Motor neuron (in vitro differentiated cells): Measurements from ENCODE around the gene STIM2. TPM values are rescaled to one million over a fixed set of nuclear protein-coding genes. Genes with fewer than 3 reads are reported as not detected.

Source experiments
- ATAC-seq, 8 experiments: fragments of 200-7000 bp; cut with Tn5 transposase; replicated peaks in 6 of 8; 2 replicates each; pipeline ENCODE4 v1.8.0; 2021; ENCODE audit warnings: mild to moderate bottlenecking in 8 of 8, moderate library complexity in 8 of 8
- H3K27ac ChIP-seq, 2 donors: fragments of 250-450 bp; sonication (Bioruptor Pico); 2 replicates each; pipeline ENCODE4 v1.9.0; 2021; ENCODE audit warnings: antibody characterized with exemption in 2 of 2, mild to moderate bottlenecking in 2 of 2, moderate library complexity in 1 of 2
- H3K4me1 ChIP-seq, 2 donors: fragments of 250-450 bp; sonication (Bioruptor Pico); replicated peaks in 1 of 2; 2 replicates each; pipeline ENCODE4 v1.6.1; 2021; ENCODE audit warnings: antibody characterized with exemption in 2 of 2, mild to moderate bottlenecking in 2 of 2, moderate library complexity in 1 of 2
- H3K4me3 ChIP-seq, 5 donors: fragments of 250-450 bp; sonication (Bioruptor Pico); 2 replicates each; pipeline ENCODE4 v1.9.0; 2021; ENCODE audit warnings: antibody characterized with exemption in 5 of 5, mild to moderate bottlenecking in 5 of 5, moderate library complexity in 4 of 5
- WGBS, 10 experiments: fragments of 450-650 bp; shearing (Covaris generic); methylation state at CpG; one replicate each; pipeline ENCODE4 v1.0.0; 2022; 5-methylcytosine and 5-hydroxymethylcytosine counted together
- in situ Hi-C, 9 experiments: fragments of 400-800 bp; cut with MboI; loops; one replicate each; pipeline ENCODE4 v1.15.0; 2021; ENCODE audit warnings: low sequenced_read_pairs in 9 of 9, low pct_unique_long_range_greater_than_20kb in 2 of 9; ENCODE audit not compliant: unreplicated experiment in 9 of 9
- total RNA-seq, 8 experiments: library from RNA; unstranded; fragments of 300-600 nt; gene quantifications; 2 replicates each; pipeline versions ENCODE4 v1.2.3 to v1.2.4, GENCODE V29; 2022

STIM2 gene
- total RNA-seq, 8 experiments from 2014 or later = 17.6 to 36.8 (median 28.2) TPM

- in situ Hi-C loops = loop anchor here in 2 of 9 experiments (25.0 kb wide), 1 partner anchor 257 kb away; no protein-coding TSS in a partner anchor
- Histone ChIP-seq H3K4me3 (no peak overlapping the region), H3K4me1 (peaks cover 12% of the 10 kb centered on the region in 2 donors), H3K27ac (no peak overlapping the region)
- no peak for ATAC-seq
- WGBS, 10 experiments = 0 to 100% (median 60%) methylated on average over 1 to 3 of the region's 3 CpGs; no CpG with 5 or more reads in 4 of the 10 experiments
These were observed 194.7 kb downstream of the STIM2 start for GRCh38 chr4:27055221-27055760.

GRCh38 chr4:27056281-27056680 lies 195.6 kb downstream of the STIM2 start:
- Histone ChIP-seq H3K4me1 (peaks cover 12% of the 10 kb centered on the region in 2 donors), H3K27ac (no peak overlapping the region), H3K4me3 (no peak overlapping the region)
- 54 to 100% (median 95%) methylated on average over 2 to 14 of the region's 16 CpGs; no CpG with 5 or more reads in 3 of the 10 experiments for WGBS, 10 experiments
- in situ Hi-C loops = loop anchor here in 2 of 9 experiments (25.0 kb wide), 1 partner anchor 256 kb away; no protein-coding TSS in a partner anchor
- no peak for ATAC-seq

GRCh38 chr4:27057053-27057452 lies 196.4 kb downstream of the STIM2 start:
- Histone ChIP-seq H3K27ac (no peak overlapping the region), H3K4me3 (no peak overlapping the region), H3K4me1 (peaks cover 12% of the 10 kb centered on the region in 2 donors)
- ATAC-seq = no peak
- in situ Hi-C loops = loop anchor here in 2 of 9 experiments (25.0 kb wide), 1 partner anchor 255 kb away; no protein-coding TSS in a partner anchor
- 36 to 100% (median 95%) methylated on average over 1 to 10 of the region's 10 CpGs; no CpG with 5 or more reads in 1 of the 10 experiments for WGBS, 10 experiments

- peaks cover 12% of the 10 kb centered on the region in 2 donors for H3K4me1 ChIP-seq
- no peak overlapping the region for H3K27ac ChIP-seq
- H3K4me3 ChIP-seq = no peak overlapping the region
- WGBS, 10 experiments = 50 to 98% (median 84%) methylated on average over 2 to 5 of the region's 6 CpGs; no CpG with 5 or more reads in 6 of the 10 experiments
- in situ Hi-C loops = loop anchor here in 2 of 9 experiments (25.0 kb wide), 1 partner anchor 255 kb away; no protein-coding TSS in a partner anchor
- no peak for ATAC-seq
These were observed 197.0 kb downstream of the STIM2 start for GRCh38 chr4:27057662-27058061.

GRCh38 chr4:27058819-27059406 lies 198.3 kb downstream of the STIM2 start:
- Histone ChIP-seq H3K4me3 (no peak overlapping the region), H3K27ac (peak overlapping the region; percentile 49 to 57), H3K4me1 (peaks cover 12% of the 10 kb centered on the region in 2 donors)
- peak in 5 of 8 experiments; percentile 23 to 94 (median 62) for ATAC-seq
- in situ Hi-C loops = loop anchor here in 2 of 9 experiments (25.0 kb wide), 1 partner anchor 253 kb away; no protein-coding TSS in a partner anchor
- 0 to 80% (median 33%) methylated on average over 1 to 4 of the region's 5 CpGs; no CpG with 5 or more reads in 1 of the 10 experiments for WGBS, 10 experiments

GRCh38 chr4:27059446-27059845 lies 198.8 kb downstream of the STIM2 start:
- in situ Hi-C loops = loop anchor here in 2 of 9 experiments (25.0 kb wide), 1 partner anchor 253 kb away; no protein-coding TSS in a partner anchor
- Histone ChIP-seq H3K27ac (no peak overlapping the region), H3K4me1 (peaks cover 12% of the 10 kb centered on the region in 2 donors), H3K4me3 (no peak overlapping the region)
- no peak for ATAC-seq
- 9 to 100% (median 93%) methylated on average over 1 to 5 of the region's 5 CpGs; no CpG with 5 or more reads in 2 of the 10 experiments for WGBS, 10 experiments

GRCh38 chr4:27062256-27062655 lies 201.6 kb downstream of the STIM2 start:
- 39 to 88% (median 62%) methylated on average over 1 to 7 of the region's 7 CpGs; no CpG with 5 or more reads in 2 of the 10 experiments for WGBS, 10 experiments
- in situ Hi-C loops = loop anchor here in 2 of 9 experiments (25.0 kb wide), 1 partner anchor 250 kb away; no protein-coding TSS in a partner anchor
- Histone ChIP-seq H3K27ac (no peak overlapping the region), H3K4me3 (no peak overlapping the region), H3K4me1 (peaks cover 12% of the 10 kb centered on the region in 2 donors)
- ATAC-seq = peak in 1 of 8 experiments; percentile 50

- WGBS, 10 experiments = 21 to 100% (median 89%) methylated on average over 2 to 3 of the region's 3 CpGs; no CpG with 5 or more reads in 6 of the 10 experiments
These were observed 205.9 kb downstream of the STIM2 start for GRCh38 chr4:27066591-27066990.

GRCh38 chr4:27068151-27068867 lies 207.7 kb downstream of the STIM2 start:
- Histone ChIP-seq H3K4me1 (no peaks in the 10 kb centered on the region), H3K4me3 (no peak overlapping the region), H3K27ac (no peak overlapping the region)
- in situ Hi-C loops = loop anchor here in 2 of 9 experiments (25.0 kb wide), 1 partner anchor 244 kb away; no protein-coding TSS in a partner anchor
- peak in 1 of 8 experiments; percentile 21 for ATAC-seq
- 45 to 100% (median 89%) methylated on average over 3 to 9 of the region's 14 CpGs; no CpG with 5 or more reads in 2 of the 10 experiments for WGBS, 10 experiments

More at GRCh38 chr4:27066591-27066990, 205.9 kb downstream of the STIM2 start:
- no peak for ATAC-seq
- Histone ChIP-seq H3K27ac (no peak overlapping the region), H3K4me3 (no peak overlapping the region), H3K4me1 (no peaks in the 10 kb centered on the region)
- in situ Hi-C loops = loop anchor here in 2 of 9 experiments (25.0 kb wide), 1 partner anchor 246 kb away; no protein-coding TSS in a partner anchor
